GM23338 (cell line): Measurements from ENCODE around the gene USP3.

ENCODE experiments used
- CTCF ChIP-seq, 2 experiments: fragments of 200-600 bp in 1 of 2; sonication (generic) in 1 of 2; conservative IDR thresholded peaks; 2 replicates each; pipeline versions ENCODE4 v1.5.1 to v1.6.1; 2016 to 2017; ENCODE audit warnings: antibody characterized with exemption in 2 of 2, low read depth in 2 of 2, mild to moderate bottlenecking in 2 of 2, moderate library complexity in 1 of 2
- EZH2 ChIP-seq: fragments of 200-600 bp; sonication (generic); IDR thresholded peaks from one replicate; pipeline ENCODE4 v1.8.0; 2017; ENCODE audit warnings: antibody characterized with exemption, mild to moderate bottlenecking, low read depth; ENCODE audit not compliant: unreplicated experiment
- EZH2phosphoT487 ChIP-seq: fragments of 200-600 bp; sonication (generic); IDR thresholded peaks from one replicate; pipeline ENCODE4 v1.8.1; 2018; ENCODE audit warnings: antibody characterized with exemption; ENCODE audit not compliant: unreplicated experiment
- JUNB ChIP-seq: IDR thresholded peaks from one replicate; pipeline ENCODE4 v1.6.1; 2016; ENCODE audit warnings: antibody characterized with exemption; ENCODE audit not compliant: unreplicated experiment
- POLR2AphosphoS5 ChIP-seq: IDR thresholded peaks from 2 replicates; pipeline ENCODE4 v1.6.1; 2016; ENCODE audit warnings: antibody characterized with exemption, low read depth
- ZNF331 ChIP-seq: fragments of 250-450 bp; sonication (Bioruptor Pico); IDR thresholded peaks from 2 replicates; pipeline ENCODE4 v1.5.0; 2020; ENCODE audit warnings: low read depth, mild to moderate bottlenecking, moderate library complexity

- TF ChIP-seq CTCF (conservative IDR thresholded peaks at IDR 0.05; ENCODE audit: low read depth in 2 of 2): no peak
- no peak for TF ChIP-seq JUNB
- no peak for TF ChIP-seq EZH2
- no peak for TF ChIP-seq POLR2AphosphoS5
- no peak for TF ChIP-seq EZH2phosphoT487
- no peak for TF ChIP-seq ZNF331 (CRISPR knock-in tag)
Observed at GRCh38 chr15:63513728-63514127, 9.3 kb downstream of the USP3 start.
